Esophagus muscularis mucosa (tissue), 4 donors: Measurements from ENCODE around the gene PRR14. TPM values are rescaled to one million over a fixed set of nuclear protein-coding genes. Genes with fewer than 3 reads are reported as not detected.

ENCODE experiments used
- DNase-seq: peaks from one replicate; pipeline ENCODE4 v3.0.0-alpha.2; 2017; ENCODE audit errors: extremely low spot score
- H3K27ac ChIP-seq, 4 donors: fragments of 200-600 bp; sonication (generic); replicated peaks in 1 of 4; 1 replicate in 3 of 4; 2 replicates in 1 of 4; pipeline ENCODE4 v1.5.1; 2016 to 2019; ENCODE audit warnings: mild to moderate bottlenecking in 1 of 4
- H3K27me3 ChIP-seq, 4 donors: fragments of 200-600 bp; sonication (generic); one replicate each; pipeline versions ENCODE4 v1.5.1 to v1.6.0; 2016 to 2019
- H3K36me3 ChIP-seq, 4 donors: fragments of 200-600 bp; sonication (generic); one replicate each; pipeline ENCODE4 v1.5.1; 2016 to 2019
- H3K4me1 ChIP-seq, 4 donors: fragments of 200-600 bp; sonication (generic); one replicate each; pipeline ENCODE4 v1.5.1; 2016 to 2019
- H3K4me3 ChIP-seq, 4 donors: fragments of 200-600 bp; sonication (generic); 1 replicate in 2 of 4; 2 replicates in 2 of 4; pipeline ENCODE4 v1.5.1; 2016 to 2019; ENCODE audit warnings: mild to moderate bottlenecking in 4 of 4, moderate library complexity in 1 of 4
- H3K9me3 ChIP-seq, 4 donors: fragments of 200-600 bp; sonication (generic); 1 replicate in 3 of 4; 2 replicates in 1 of 4; pipeline ENCODE4 v1.5.1; 2016 to 2019
- EP300 ChIP-seq: sonication (generic); formaldehyde crosslinking; IDR thresholded peaks from one replicate; pipeline ENCODE4 v1.6.1; 2017; ENCODE audit warnings: antibody characterized with exemption
- POLR2A ChIP-seq: fragments of 450-650 bp; IDR thresholded peaks from one replicate; pipeline ENCODE4 v1.6.1; 2017; ENCODE audit warnings: antibody characterized with exemption, moderate library complexity, mild to moderate bottlenecking, low read depth
- POLR2AphosphoS5 ChIP-seq, 2 donors: sonication (generic); formaldehyde crosslinking; IDR thresholded peaks; one replicate each; pipeline ENCODE4 v1.6.1; 2017; ENCODE audit warnings: antibody characterized with exemption in 2 of 2
- WGBS: methylation state at CpG from one replicate; pipeline ENCODE4 v1.1.5; 2018; 5-methylcytosine and 5-hydroxymethylcytosine counted together
- intact Hi-C: fragments of 100-400 bp; cut with DNase I; formaldehyde crosslinking; loops from one replicate; pipeline ENCODE4 v1.15.1; 2023
- total RNA-seq, 4 donors: library from RNA; depleted of rRNA; stranded (reverse); fragments of >200 nt; gene quantifications; one replicate each; pipeline versions ENCODE4 v1.1.0 to v1.2.1, GENCODE V29; 2016
- TF ChIP-seq, protein P1 (sequence below), 3 experiments: fragments of 200-600 bp in 2 of 3; fragments of 450-650 bp in 1 of 3; sonication (generic) in 2 of 3; IDR thresholded peaks; one replicate each; pipeline ENCODE4 v1.5.1; 2017 to 2019; ENCODE audit warnings: antibody characterized with exemption in 3 of 3, mild to moderate bottlenecking in 2 of 3, moderate library complexity in 1 of 3

The PRR14 gene
- total RNA-seq, 4 donors from 2014 or later: 30.3 to 54.0 (median 41.2) TPM

DNA sequence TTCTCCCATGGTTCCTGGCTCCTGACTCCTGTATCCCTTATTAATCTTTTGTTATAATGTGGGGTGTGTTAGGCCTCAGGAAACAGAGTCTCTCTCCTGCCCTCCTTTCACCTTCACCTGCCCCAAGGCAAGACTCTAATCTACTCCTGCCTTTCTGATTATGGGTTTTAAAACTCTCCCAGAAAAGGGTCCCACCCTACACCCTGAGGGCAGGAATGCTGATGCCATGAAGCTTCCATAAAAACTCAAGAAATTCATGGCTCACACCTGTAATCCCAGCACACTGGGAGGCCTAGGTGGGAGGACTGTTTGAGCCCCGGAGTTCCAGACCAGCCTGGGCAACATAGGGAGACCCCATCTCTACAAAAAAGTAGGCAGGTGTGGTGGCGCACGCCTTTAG, 29.6 kb downstream of the PRR14 start:
- intact Hi-C loops: no loop called here
- no peak overlapping the region for H3K27ac ChIP-seq
- no peak overlapping the region for H3K4me3 ChIP-seq
- no peak for TF ChIP-seq POLR2A
- no peak for TF ChIP-seq POLR2AphosphoS5 (IDR thresholded peaks at IDR 0.05)
- TF ChIP-seq, protein P1, sequence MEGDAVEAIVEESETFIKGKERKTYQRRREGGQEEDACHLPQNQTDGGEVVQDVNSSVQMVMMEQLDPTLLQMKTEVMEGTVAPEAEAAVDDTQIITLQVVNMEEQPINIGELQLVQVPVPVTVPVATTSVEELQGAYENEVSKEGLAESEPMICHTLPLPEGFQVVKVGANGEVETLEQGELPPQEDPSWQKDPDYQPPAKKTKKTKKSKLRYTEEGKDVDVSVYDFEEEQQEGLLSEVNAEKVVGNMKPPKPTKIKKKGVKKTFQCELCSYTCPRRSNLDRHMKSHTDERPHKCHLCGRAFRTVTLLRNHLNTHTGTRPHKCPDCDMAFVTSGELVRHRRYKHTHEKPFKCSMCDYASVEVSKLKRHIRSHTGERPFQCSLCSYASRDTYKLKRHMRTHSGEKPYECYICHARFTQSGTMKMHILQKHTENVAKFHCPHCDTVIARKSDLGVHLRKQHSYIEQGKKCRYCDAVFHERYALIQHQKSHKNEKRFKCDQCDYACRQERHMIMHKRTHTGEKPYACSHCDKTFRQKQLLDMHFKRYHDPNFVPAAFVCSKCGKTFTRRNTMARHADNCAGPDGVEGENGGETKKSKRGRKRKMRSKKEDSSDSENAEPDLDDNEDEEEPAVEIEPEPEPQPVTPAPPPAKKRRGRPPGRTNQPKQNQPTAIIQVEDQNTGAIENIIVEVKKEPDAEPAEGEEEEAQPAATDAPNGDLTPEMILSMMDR (IDR thresholded peaks at IDR 0.05): no peak
- no peak for TF ChIP-seq EP300
- H3K27me3 ChIP-seq: no peaks in the 10 kb centered on the region
- no peaks in the 10 kb centered on the region for H3K9me3 ChIP-seq
- 90% methylated on average over 3 of the region's 3 CpGs for WGBS
- H3K36me3 ChIP-seq: no peaks in the 10 kb centered on the region
- H3K4me1 ChIP-seq: no peaks in the 10 kb centered on the region
- DNase-seq: no peak

DNA sequence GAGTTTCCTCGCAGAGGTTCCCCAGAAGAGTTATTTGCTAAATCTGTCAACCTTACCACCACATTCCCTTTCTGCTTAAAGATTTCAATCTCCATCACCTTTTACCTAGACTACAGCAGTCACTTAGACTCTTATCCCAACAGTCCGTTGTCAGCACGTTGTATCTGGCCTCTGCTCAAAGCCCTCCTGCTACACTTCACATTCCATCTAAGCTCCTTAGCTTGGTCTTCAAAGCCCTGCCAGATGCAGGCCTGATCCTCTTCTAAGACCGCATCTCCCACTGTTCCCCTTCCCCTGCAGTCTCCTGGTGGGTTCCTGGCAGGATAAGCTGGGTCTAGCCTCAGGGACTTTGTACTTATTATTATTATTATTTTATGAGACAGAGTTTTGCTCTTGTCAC, 37.9 kb downstream of the PRR14 start:
- Histone ChIP-seq H3K4me3 (no peak overlapping the region), H3K27ac (no peak overlapping the region), H3K4me1 (peaks cover 0 to 7% (median 3%) of the 10 kb centered on the region in 4 donors), H3K36me3 (no peaks in the 10 kb centered on the region), H3K27me3 (peaks cover 0 to 10% (median 0%) of the 10 kb centered on the region in 4 donors), H3K9me3 (no peaks in the 10 kb centered on the region)
- DNase-seq: no peak
- no peak for TF ChIP-seq POLR2A
- TF ChIP-seq, protein P1 (IDR thresholded peaks at IDR 0.05): no peak
- no peak for TF ChIP-seq POLR2AphosphoS5 (IDR thresholded peaks at IDR 0.05)
- TF ChIP-seq EP300: no peak
- intact Hi-C loops: no loop called here
- WGBS: 85% methylated on average over 4 of the region's 4 CpGs

DNA sequence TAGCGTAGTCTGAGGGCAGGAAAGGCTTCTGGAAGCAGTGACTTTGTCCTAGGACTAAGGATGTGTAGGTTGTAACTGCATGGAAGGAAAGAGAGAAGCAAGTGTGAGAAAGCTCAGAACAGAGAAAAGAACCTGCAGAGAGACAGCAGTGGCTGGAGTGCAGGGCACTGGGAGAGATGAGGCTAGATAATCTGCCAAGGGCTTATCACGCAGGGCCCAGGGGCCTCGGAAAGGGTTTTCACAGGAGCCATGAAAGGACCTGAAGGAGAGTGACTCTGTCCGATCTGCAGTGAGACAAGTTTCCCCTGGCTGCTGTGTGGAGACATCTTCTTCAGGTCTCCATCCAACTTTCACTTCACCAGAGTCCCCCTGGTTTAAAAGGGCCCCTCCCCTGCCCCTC, 41.1 kb downstream of the PRR14 start:
- no peaks in the 10 kb centered on the region for H3K9me3 ChIP-seq
- no peak overlapping the region for H3K4me3 ChIP-seq
- TF ChIP-seq POLR2A (no peak), POLR2AphosphoS5 (IDR thresholded peaks at IDR 0.05) (no peak), EP300 (no peak)
- TF ChIP-seq, protein P1 (IDR thresholded peaks at IDR 0.05): no peak
- peaks cover 0 to 12% (median 6%) of the 10 kb centered on the region in 4 donors for H3K4me1 ChIP-seq
- H3K27ac ChIP-seq: no peak overlapping the region
- no peaks in the 10 kb centered on the region for H3K36me3 ChIP-seq
- no peak for DNase-seq
- 64% methylated on average over 4 of the region's 4 CpGs for WGBS
- intact Hi-C loops: loop anchor here (10.0 kb wide), 1 partner anchor 257 kb away; the partner anchor contains the start of gene DCTPP1
- H3K27me3 ChIP-seq: peaks cover 0 to 10% (median 0%) of the 10 kb centered on the region in 4 donors

DNA sequence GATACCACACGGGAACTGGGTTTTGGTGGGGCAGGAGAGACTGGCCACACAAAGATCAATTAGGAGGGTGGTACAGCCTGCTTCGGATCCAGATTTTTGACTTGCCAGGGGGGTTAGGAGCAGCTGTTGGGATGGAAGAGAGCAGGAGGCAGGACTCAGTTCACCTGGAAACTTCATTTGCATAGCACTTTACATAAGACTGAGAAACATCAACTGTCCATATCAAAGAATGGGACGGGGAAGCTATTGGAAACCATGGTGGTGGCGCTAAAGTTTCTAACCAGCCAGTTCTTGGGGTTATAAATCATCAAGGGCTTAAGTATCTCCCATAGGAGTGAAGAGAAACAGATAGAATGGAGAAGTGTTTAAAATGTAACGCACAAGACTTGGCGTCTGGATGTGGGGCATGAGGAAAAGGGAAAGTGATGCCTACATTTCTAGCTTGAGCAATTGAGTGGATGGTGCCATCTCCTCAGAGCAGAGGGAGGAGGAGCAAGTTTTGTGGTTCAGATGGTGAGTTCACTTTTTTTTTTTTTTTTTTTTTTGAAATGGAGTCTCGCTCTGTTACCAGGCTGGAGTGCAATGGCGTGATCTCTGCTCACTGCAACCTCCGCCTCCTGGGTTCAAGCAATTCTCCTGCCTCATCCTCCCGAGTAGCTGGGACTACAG, 41.8 kb downstream of the PRR14 start:
- 64% methylated on average over 10 of the region's 10 CpGs for WGBS
- H3K4me1 ChIP-seq: peaks cover 5 to 17% (median 12%) of the 10 kb centered on the region in 4 donors
- H3K36me3 ChIP-seq: no peaks in the 10 kb centered on the region
- H3K27me3 ChIP-seq: peaks cover 0 to 10% (median 0%) of the 10 kb centered on the region in 4 donors
- intact Hi-C loops: loop anchor here (10.0 kb wide), 1 partner anchor 258 kb away; the partner anchor contains the start of gene DCTPP1
- no peak for DNase-seq
- H3K27ac ChIP-seq: no peak overlapping the region
- H3K4me3 ChIP-seq: no peak overlapping the region
- TF ChIP-seq POLR2A: no peak
- no peak for TF ChIP-seq EP300
- TF ChIP-seq, protein P1 (IDR thresholded peaks at IDR 0.05): no peak
- no peak for TF ChIP-seq POLR2AphosphoS5 (IDR thresholded peaks at IDR 0.05)
- H3K9me3 ChIP-seq: no peaks in the 10 kb centered on the region
